Liver (tissue), 3 donors: ENCODE data around the gene FAM174A.

Experiments used
- ATF3 ChIP-seq: IDR thresholded peaks from 2 replicates; pipeline ENCODE4 v1.6.1; 2016; ENCODE audit warnings: antibody characterized with exemption
- CTCF ChIP-seq: fragments of 150-350 bp; IDR thresholded peaks from 2 replicates; pipeline ENCODE4 v1.5.1; 2017; ENCODE audit warnings: improper control_type of control experiment, low read depth, low read length; ENCODE audit not compliant: missing input control
- GABPA ChIP-seq, 2 donors: IDR thresholded peaks in 1 of 2; conservative IDR thresholded peaks in 1 of 2; 2 replicates each; pipeline ENCODE4 v1.6.1; 2016; ENCODE audit warnings: antibody characterized with exemption in 2 of 2, mild to moderate bottlenecking in 1 of 2, moderate library complexity in 1 of 2
- HNF4A ChIP-seq, 2 donors: conservative IDR thresholded peaks; 2 replicates each; pipeline ENCODE4 v1.6.1; 2016; ENCODE audit warnings: antibody characterized with exemption in 2 of 2, mild to moderate bottlenecking in 2 of 2
- JUND ChIP-seq, 2 donors: IDR thresholded peaks; 2 replicates each; pipeline ENCODE4 v1.6.1; 2016; ENCODE audit warnings: antibody characterized with exemption in 2 of 2
- MAX ChIP-seq: IDR thresholded peaks from 2 replicates; pipeline ENCODE4 v1.6.1; 2016; ENCODE audit warnings: antibody characterized with exemption
- RAD21 ChIP-seq, 2 donors: IDR thresholded peaks; 2 replicates each; pipeline ENCODE4 v1.6.1; 2016; ENCODE audit warnings: antibody characterized with exemption in 2 of 2, mild to moderate bottlenecking in 2 of 2
- REST ChIP-seq: IDR thresholded peaks from 2 replicates; pipeline ENCODE4 v1.6.1; 2016; ENCODE audit warnings: antibody characterized with exemption, mild to moderate bottlenecking
- SP1 ChIP-seq: IDR thresholded peaks from 2 replicates; pipeline ENCODE4 v1.6.1; 2018; ENCODE audit warnings: antibody characterized with exemption, mild to moderate bottlenecking
- TAF1 ChIP-seq: conservative IDR thresholded peaks from 2 replicates; pipeline ENCODE4 v1.6.1; 2016; ENCODE audit warnings: antibody characterized with exemption, mild to moderate bottlenecking
- YY1 ChIP-seq: IDR thresholded peaks from 2 replicates; pipeline ENCODE4 v1.6.1; 2016; ENCODE audit warnings: antibody characterized with exemption, mild to moderate bottlenecking
- ZBTB33 ChIP-seq: IDR thresholded peaks from 2 replicates; pipeline ENCODE4 v1.6.1; 2016; ENCODE audit warnings: antibody characterized with exemption
- donor health status: healthy.
- donor health status: healthy.

- TF ChIP-seq CTCF, result no peak
- TF ChIP-seq TAF1, result no peak
- no peak for TF ChIP-seq HNF4A (conservative IDR thresholded peaks at IDR 0.05)
- TF ChIP-seq YY1, result no peak
- no peak for TF ChIP-seq REST
- TF ChIP-seq RAD21 (IDR thresholded peaks at IDR 0.05), result no peak
- no peak for TF ChIP-seq MAX
- TF ChIP-seq ZBTB33, result no peak
- no peak for TF ChIP-seq ATF3
- no peak for TF ChIP-seq GABPA (IDR thresholded peaks at IDR 0.05 in 1 of 2, conservative IDR thresholded peaks at IDR 0.05 in 1 of 2)
- no peak for TF ChIP-seq SP1
- TF ChIP-seq JUND (IDR thresholded peaks at IDR 0.05), result no peak
Measured at GRCh38 chr5:100574716-100575115, 39.5 kb downstream of the FAM174A start.
